SKM-1 treated with dmso at 0.1 percent for 144 hours (cell line): ENCODE measurements around the gene E2F2.
"Not testable (repeated sequence)": the region's sequence is repeated elsewhere in the genome, so short reads cannot be mapped to it uniquely, and the experiment has no call there.

ENCODE experiments used
- DNase-seq: peaks from one replicate; lab custom pipeline; 2025; ENCODE audit not compliant: unreplicated experiment; lab: John Stamatoyannopoulos, UW

Gene E2F2

GRCh38 chr1:23525558-23526250 lies 5.3 kb downstream of the E2F2 start:
- no peak for DNase-seq

DNA sequence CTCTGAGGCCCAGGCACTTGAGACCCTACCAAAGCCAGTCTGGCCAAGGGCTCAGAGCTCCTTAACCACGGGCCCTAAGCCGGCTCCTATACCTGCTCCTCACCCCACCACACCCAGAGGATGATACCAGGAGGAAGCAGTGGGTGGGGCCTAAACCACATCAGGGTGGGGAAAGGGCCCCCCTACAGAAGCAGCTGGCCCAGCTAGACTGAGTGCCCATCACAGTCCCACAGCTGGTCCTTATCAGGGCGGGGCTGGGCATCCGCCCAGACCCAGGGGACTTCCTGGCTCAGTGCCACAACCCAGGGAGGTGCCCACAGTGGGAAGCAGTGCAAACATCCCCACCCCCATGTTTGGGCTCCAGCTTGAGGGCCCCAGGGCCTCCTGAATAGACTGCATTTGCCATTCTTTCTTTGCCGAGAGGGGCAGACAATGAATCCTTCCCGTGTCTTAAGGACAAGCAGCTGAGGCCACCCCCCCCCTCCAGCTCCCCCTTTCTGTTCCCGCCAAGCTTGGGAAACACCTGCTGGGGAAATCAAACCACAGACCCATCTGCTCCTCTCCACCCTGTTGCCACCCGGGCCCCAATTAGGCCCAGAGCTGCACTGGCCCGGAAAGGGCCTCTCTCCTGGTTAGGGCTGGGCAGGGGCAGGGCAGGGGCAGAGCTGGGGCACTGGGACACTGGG lies 6.2 kb downstream of the E2F2 start:
- no peak for DNase-seq

- no peak for DNase-seq
Measured at GRCh38 chr1:23524163-23524562, 6.9 kb downstream of the E2F2 start.

DNA sequence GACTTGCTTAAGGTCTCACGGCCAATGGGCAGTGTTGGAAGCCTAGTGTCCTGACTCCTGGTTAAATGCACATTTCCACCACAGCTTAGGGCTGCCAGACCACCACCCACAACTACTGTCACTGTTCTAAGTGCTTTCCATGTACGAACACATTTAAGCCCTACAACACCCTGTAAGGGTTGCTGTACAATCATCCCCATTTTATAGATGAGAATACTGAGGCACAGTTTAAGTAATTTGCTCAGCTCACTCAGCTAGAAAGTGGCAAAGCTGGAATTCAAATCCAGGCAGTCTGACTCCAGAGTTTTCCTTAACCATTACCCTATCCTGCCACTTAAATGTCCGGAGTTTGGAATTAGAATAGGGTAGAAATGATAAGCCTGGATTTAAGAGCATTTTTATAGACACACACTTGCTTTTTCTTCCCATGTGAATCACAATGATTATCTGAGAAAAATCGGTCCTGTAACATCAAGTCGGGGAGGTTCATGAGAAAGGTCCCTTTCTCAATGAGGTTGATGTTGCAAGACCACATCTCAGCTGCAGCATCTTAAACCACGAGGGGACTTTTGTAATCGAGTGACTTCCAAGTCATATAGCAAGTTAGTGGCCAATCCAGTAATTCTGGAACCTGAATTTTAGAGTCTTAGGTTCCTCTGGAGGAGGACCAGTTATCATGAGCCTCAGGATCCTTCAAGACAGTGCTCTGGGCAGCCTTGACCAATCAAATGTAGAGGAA lies 8.6 kb downstream of the E2F2 start:
- DNase-seq: peak; percentile 62

DNA sequence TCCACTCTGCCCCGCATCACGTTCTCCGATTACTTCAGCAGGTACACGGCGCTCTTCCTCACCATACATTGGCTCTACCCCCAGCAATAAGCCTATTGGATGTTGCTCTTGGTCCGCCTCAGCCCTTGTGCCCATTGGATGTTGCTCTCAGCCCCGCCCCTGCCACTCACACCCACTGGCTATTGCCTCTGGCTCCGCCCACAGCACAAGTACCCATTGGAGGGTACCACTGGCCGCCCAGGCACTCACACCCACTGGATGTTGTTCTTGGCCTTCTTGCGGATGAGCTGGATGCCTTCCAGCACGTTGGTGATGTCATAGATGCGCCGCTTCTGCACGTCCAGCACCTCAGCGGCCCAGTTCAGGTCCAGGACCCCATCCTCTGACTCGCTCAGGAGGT lies 9.4 kb downstream of the E2F2 start:
- no peak for DNase-seq

DNA sequence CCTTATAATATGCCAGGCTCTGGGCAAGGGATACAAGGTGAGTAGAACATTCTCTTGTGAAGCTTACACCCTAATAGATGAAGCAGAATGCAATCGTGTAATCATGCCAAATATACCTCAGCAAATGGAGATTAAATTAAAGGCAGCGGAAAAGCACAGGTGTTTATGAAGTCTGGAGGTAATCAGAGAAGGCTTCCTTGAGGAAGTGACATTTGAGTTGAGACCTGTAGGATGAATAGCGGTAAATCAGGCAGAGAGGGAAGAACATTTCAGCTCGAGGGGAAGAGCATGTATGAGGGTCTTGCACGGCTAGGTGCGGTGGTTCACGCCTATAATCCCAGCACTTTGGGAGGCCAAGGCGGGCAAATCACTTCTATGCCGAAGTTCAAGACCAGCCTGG lies 13.5 kb downstream of the E2F2 start:
- no peak for DNase-seq

GRCh38 chr1:23515905-23516304 lies 15.1 kb downstream of the E2F2 start:
- no peak for DNase-seq

DNA sequence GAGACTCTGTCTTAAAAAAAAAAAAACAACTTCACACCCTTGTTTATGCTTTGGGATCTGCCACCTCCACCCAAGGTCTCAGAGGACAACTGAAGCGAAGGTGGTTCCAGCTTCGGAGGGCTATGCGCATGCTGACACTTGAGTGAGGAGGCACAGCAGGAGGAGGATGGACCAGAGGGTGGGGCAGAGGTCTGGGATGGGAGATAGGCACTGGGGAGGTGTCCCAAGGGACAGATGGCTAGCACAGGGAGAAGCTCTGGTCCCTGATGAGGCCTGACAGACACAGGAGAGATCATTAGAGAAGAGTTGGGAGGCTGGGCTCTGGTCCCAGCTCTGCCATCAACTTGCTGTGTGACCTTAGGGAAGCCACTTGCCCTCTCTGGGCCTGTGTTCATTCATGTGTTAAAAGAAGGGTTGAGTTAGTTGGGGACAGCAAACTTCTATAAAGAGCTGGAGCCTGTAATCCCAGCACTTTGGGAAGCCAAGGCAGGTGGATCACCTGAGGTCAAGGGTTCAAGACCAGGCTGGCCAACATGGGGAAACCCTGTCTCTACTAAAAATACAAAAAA lies 16.8 kb downstream of the E2F2 start:
- no peak for DNase-seq

DNA sequence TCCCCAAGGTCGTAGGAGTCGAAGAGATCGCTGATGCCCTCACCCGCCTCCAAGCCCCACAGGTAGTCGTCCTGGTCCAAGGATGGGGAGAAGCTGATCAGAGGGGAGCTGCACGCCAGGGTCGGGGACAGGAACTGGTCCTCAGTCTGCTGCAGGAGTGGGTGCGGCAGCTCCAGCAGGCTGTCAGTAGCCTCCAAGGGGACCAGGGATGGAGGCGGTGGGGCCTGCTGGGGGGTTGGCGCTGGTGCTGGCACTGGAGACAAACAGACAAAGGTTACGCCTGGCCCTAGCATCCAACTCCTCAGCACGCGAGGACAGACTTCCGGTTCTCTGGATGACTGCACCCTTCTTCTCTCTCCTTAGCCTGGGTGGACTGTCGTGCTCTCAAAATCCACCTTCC lies 21.1 kb downstream of the E2F2 start:
- DNase-seq: no peak

GRCh38 chr1:23506376-23507107 lies 24.5 kb downstream of the E2F2 start:
- no peak for DNase-seq

GRCh38 chr1:23505851-23506250 lies 25.2 kb downstream of the E2F2 start:
- no peak for DNase-seq

DNA sequence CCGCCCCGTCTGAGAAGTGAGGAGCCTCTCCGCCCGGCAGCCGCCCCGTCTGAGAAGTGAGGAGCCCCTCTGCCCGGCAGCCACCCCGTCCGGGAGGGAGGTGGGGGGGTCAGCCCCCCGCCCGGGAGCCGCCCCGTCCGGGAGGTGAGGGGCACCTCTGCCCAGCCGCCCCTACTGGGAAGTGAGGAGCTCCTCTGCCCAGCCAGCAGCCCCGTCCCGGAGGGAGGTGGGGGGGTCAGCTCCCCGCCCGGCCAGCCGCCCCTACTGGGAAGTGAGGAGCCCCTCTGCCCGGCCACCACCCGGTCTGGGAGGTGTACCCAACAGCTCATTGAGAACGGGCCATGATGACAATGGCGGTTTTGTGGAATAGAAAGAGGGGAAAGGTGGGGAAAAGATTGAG lies 26.9 kb downstream of the E2F2 start:
- not testable (repeated sequence) for DNase-seq

- no peak for DNase-seq
Measured at GRCh38 chr1:23502951-23503350, 28.1 kb downstream of the E2F2 start.

GRCh38 chr1:23500466-23500865 lies 30.6 kb downstream of the E2F2 start:
- no peak for DNase-seq

- no peak for DNase-seq
Measured at GRCh38 chr1:23497777-23498439, 33.1 kb downstream of the E2F2 start.

DNA sequence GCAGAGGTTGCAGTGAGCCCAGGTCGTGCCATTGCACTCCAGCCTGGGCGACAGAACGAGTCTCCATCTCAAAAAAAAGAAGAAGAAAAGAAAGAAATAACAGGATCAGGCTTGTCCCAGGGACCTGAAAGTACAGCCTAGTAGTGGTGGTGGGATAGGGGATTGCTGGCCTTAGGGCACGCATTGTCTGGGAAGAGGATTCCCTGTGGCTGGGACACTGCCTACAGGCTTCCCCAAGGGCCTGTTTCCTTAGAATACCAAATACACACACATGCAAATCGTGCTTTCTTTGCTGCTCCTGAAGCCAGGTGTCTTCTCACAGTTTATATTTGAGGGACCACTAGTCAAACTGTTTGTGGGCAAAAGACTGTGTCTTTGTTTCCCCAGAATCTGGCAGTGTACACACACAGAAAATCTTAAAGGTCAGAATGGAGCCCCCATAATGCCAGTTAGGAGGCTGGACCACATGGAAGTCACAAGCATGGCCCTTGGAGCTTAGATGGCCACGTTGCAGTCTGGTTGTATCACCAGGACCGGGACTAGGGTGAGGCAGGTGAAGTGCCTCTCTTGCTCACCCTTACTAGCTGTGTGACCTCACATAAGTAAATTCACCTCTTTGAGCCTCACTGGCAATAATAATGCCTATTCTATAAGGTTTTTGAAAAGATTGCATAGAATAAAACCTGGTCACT lies 34.4 kb downstream of the E2F2 start:
- DNase-seq: no peak

GRCh38 chr1:23494836-23495235 lies 36.2 kb downstream of the E2F2 start:
- not testable (repeated sequence) for DNase-seq

- not testable (repeated sequence) for DNase-seq
Measured at GRCh38 chr1:23492776-23493175, 38.3 kb downstream of the E2F2 start.

- DNase-seq: no peak
Measured at GRCh38 chr1:23492132-23492720, 38.8 kb downstream of the E2F2 start.

DNA sequence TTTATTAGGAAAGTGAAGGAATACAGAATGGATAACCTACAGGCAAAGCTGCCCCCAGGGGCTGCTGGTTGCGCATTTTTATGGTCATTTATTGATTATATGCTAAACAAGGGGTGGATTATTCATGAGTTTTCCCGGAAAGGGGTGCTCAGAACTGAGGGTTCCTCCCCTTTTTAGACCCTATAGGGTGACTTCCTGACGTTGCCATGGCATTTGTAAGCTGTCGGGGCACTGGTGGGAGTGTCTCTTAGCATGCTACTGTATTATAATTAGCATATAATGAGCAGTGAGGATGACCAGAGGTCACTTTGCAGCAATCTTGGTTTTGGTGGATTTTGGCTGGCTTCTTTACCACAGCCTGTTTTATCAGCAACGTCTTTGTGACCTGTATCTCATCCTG lies 41.2 kb downstream of the E2F2 start:
- no peak for DNase-seq
